H9 (cell line): Measurements from ENCODE around the gene SDHA. TPM values are rescaled to one million over a fixed set of nuclear protein-coding genes. Genes with fewer than 3 reads are reported as not detected.

Experiments
- DNase-seq: peaks from one replicate; pipeline ENCODE4 v3.0.0-alpha.2; 2017
- H2AFZ ChIP-seq: one replicate; pipeline ENCODE4 v1.6.1; 2013; ENCODE audit warnings: mild to moderate bottlenecking, low read length, control low read depth, moderate library complexity
- H2AK5ac ChIP-seq: 2 replicates; pipeline ENCODE4 v1.6.1; 2013; ENCODE audit warnings: low read length, control low read depth, mixed read lengths; ENCODE audit not compliant: insufficient read length
- H2BK120ac ChIP-seq: one replicate; pipeline ENCODE4 v1.6.1; 2013; ENCODE audit warnings: low read depth, mild to moderate bottlenecking, low read length, control low read depth, inconsistent platforms; ENCODE audit not compliant: poor library complexity, severe bottlenecking
- H2BK12ac ChIP-seq: 2 replicates; pipeline ENCODE4 v1.6.1; 2013; ENCODE audit warnings: low read length, control low read depth, mixed read lengths, low read depth; ENCODE audit not compliant: insufficient read length
- H2BK15ac ChIP-seq: 2 replicates; pipeline ENCODE4 v1.6.1; 2013; ENCODE audit warnings: low read depth, low read length, control low read depth
- H2BK20ac ChIP-seq: one replicate; pipeline ENCODE4 v1.6.1; 2013; ENCODE audit warnings: low read depth, mild to moderate bottlenecking, low read length, control low read depth, inconsistent platforms; ENCODE audit not compliant: poor library complexity, severe bottlenecking
- H2BK5ac ChIP-seq: 2 replicates; pipeline ENCODE4 v1.6.1; 2013; ENCODE audit warnings: low read length, control low read depth, mixed read lengths; ENCODE audit not compliant: insufficient read length
- H3K14ac ChIP-seq: 2 replicates; pipeline ENCODE4 v1.6.1; 2013; ENCODE audit warnings: low read length, control low read depth; ENCODE audit not compliant: insufficient read depth
- H3K18ac ChIP-seq: 2 replicates; pipeline ENCODE4 v1.6.1; 2013; ENCODE audit warnings: low read depth, mild to moderate bottlenecking, mixed read lengths, low read length, control low read depth; ENCODE audit not compliant: insufficient read length
- H3K23ac ChIP-seq: 2 replicates; pipeline ENCODE4 v1.6.1; 2013; ENCODE audit warnings: low read length, control low read depth, mixed read lengths, low read depth; ENCODE audit not compliant: insufficient read length
- H3K23me2 ChIP-seq: 2 replicates; pipeline ENCODE4 v1.6.1; 2013; ENCODE audit warnings: low read depth, mild to moderate bottlenecking, mixed read lengths, low read length, control low read depth; ENCODE audit not compliant: insufficient read length, poor library complexity, severe bottlenecking
- H3K27ac ChIP-seq: 2 replicates; pipeline ENCODE4 v1.5.1; 2013; ENCODE audit warnings: low read length, control low read depth, mixed read lengths, low read depth; ENCODE audit not compliant: insufficient read length
- H3K27me3 ChIP-seq: 2 replicates; pipeline ENCODE4 v1.6.1; 2013; ENCODE audit warnings: low read length, control low read depth, inconsistent platforms; ENCODE audit not compliant: insufficient read depth
- H3K4ac ChIP-seq: 2 replicates; pipeline ENCODE4 v1.6.1; 2013; ENCODE audit warnings: low read depth, mild to moderate bottlenecking, control low read depth, inconsistent platforms, low read length, moderate library complexity
- H3K4me1 ChIP-seq: 2 replicates; pipeline ENCODE4 v1.6.1; 2013; ENCODE audit warnings: low read length, control low read depth, inconsistent platforms; ENCODE audit not compliant: insufficient read depth
- H3K4me2 ChIP-seq: 2 replicates; pipeline ENCODE4 v1.6.1; 2013; ENCODE audit warnings: low read length, control low read depth, mixed read lengths; ENCODE audit not compliant: insufficient read length, insufficient read depth
- H3K56ac ChIP-seq: 2 replicates; pipeline ENCODE4 v1.6.1; 2013; ENCODE audit warnings: low read depth, mild to moderate bottlenecking, mixed read lengths, low read length, control low read depth; ENCODE audit not compliant: insufficient read length
- H3K79me1 ChIP-seq: 2 replicates; pipeline ENCODE4 v1.6.1; 2013; ENCODE audit warnings: low read depth, mild to moderate bottlenecking, moderate library complexity, low read length, control low read depth, inconsistent platforms; ENCODE audit not compliant: insufficient read depth, poor library complexity, severe bottlenecking
- H3K79me2 ChIP-seq: 2 replicates; pipeline ENCODE4 v1.6.1; 2013; ENCODE audit warnings: low read length, control low read depth, inconsistent platforms; ENCODE audit not compliant: insufficient read depth
- H3K9ac ChIP-seq: 2 replicates; pipeline ENCODE4 v1.6.1; 2013; ENCODE audit warnings: low read length, control low read depth, mixed read lengths; ENCODE audit not compliant: insufficient read length; ENCODE audit errors: extremely low read depth
- H3K9me3 ChIP-seq: one replicate; pipeline ENCODE4 v1.6.1; 2013; ENCODE audit warnings: low read depth, low read length, inconsistent platforms; ENCODE audit not compliant: control insufficient read depth
- H3T11ph ChIP-seq: one replicate; pipeline ENCODE4 v1.6.1; 2013; ENCODE audit warnings: mild to moderate bottlenecking, low read length, control low read depth, inconsistent platforms
- H4K20me1 ChIP-seq: one replicate; pipeline ENCODE4 v1.6.1; 2013; ENCODE audit not compliant: control insufficient read depth, insufficient read length, insufficient read depth
- H4K5ac ChIP-seq: 2 replicates; pipeline ENCODE4 v1.6.1; 2013; ENCODE audit warnings: low read depth, mild to moderate bottlenecking, mixed read lengths, low read length, control low read depth; ENCODE audit not compliant: insufficient read length
- H4K8ac ChIP-seq: replicated peaks from 2 replicates; pipeline ENCODE4 v1.6.1; 2013; ENCODE audit warnings: low read length, control low read depth, mixed read lengths, low read depth; ENCODE audit not compliant: insufficient read length
- H4K91ac ChIP-seq: 2 replicates; pipeline ENCODE4 v1.6.1; 2013; ENCODE audit warnings: low read depth, mild to moderate bottlenecking, moderate library complexity, mixed read lengths, low read length, control low read depth; ENCODE audit not compliant: insufficient read length
- H3K27ac Mint-ChIP-seq, 3 experiments: 2 replicates in 2 of 3; 3 replicates in 1 of 3; pipeline ENCODE4 v1.8.0; 2020 to 2021; ENCODE audit warnings: mixed read lengths in 3 of 3, mild to moderate bottlenecking in 1 of 3, moderate library complexity in 1 of 3
- H3K27me3 Mint-ChIP-seq: 2 replicates; pipeline ENCODE4 v1.8.0; 2021; ENCODE audit warnings: low read depth, mild to moderate bottlenecking, moderate library complexity, mixed read lengths
- H3K36me3 Mint-ChIP-seq, 3 experiments: 2 replicates in 2 of 3; 3 replicates in 1 of 3; pipeline ENCODE4 v1.8.0; 2020 to 2021; ENCODE audit warnings: low read depth in 3 of 3, mixed read lengths in 3 of 3; ENCODE audit not compliant: insufficient read depth in 1 of 3
- H3K4me1 Mint-ChIP-seq, 2 experiments: 2 replicates each; pipeline ENCODE4 v1.8.0; 2020; ENCODE audit warnings: mixed read lengths in 2 of 2
- H3K4me3 Mint-ChIP-seq, 2 experiments: 2 replicates in 1 of 2; 3 replicates in 1 of 2; pipeline ENCODE4 v1.8.0; 2020 to 2021; ENCODE audit warnings: mild to moderate bottlenecking in 2 of 2, mixed read lengths in 2 of 2, moderate library complexity in 1 of 2
- H3K9me3 Mint-ChIP-seq, 2 experiments: 2 replicates in 1 of 2; 3 replicates in 1 of 2; pipeline ENCODE4 v1.8.0; 2020; ENCODE audit warnings: mild to moderate bottlenecking in 2 of 2, mixed read lengths in 2 of 2, moderate library complexity in 1 of 2
- CTCF ChIP-seq: fragments of 200-600 bp; sonication (generic); conservative IDR thresholded peaks from 3 replicates; pipeline ENCODE4 v1.8.0; 2021; ENCODE audit warnings: antibody characterized with exemption, mild to moderate bottlenecking
- WGBS: extraction: QIAGEN DNeasy Blood & Tissue Kit; methylation state at CpG from one replicate; pipeline ENCODE4 v1.1.7; 2013; ENCODE audit warnings: missing lambda C conversion rate, low lambda C conversion rate, mixed read lengths; ENCODE audit not compliant: insufficient read length; ENCODE audit errors: extremely low coverage; 5-methylcytosine and 5-hydroxymethylcytosine counted together
- total RNA-seq: library from RNA; stranded (reverse); gene quantifications from 2 replicates; pipeline ENCODE4 v1.2.1, GENCODE V29; 2021

The SDHA gene
- total RNA-seq, 1 experiment from 2014 or later: 84.8 TPM

- Histone ChIP-seq H2BK15ac (no peak overlapping the region), H3K27me3 (no peaks in the 10 kb centered on the region), H3T11ph (no peak overlapping the region), H4K5ac (no peak overlapping the region), H3K27ac (no peak overlapping the region), H3K4me2 (no peak overlapping the region), H3K79me2 (no peaks in the 10 kb centered on the region), H4K20me1 (no peaks in the 10 kb centered on the region), H2BK120ac (no peak overlapping the region), H2AK5ac (no peak overlapping the region), H2AFZ (no peak overlapping the region), H4K8ac (no peak overlapping the region), H3K9me3 (no peaks in the 10 kb centered on the region), H3K23ac (no peak overlapping the region), H4K91ac (no peak overlapping the region), H3K23me2 (no peaks in the 10 kb centered on the region), H3K4ac (no peak overlapping the region), H3K18ac (no peak overlapping the region), H2BK5ac (no peak overlapping the region), H3K9ac (no peak overlapping the region), H2BK12ac (no peak overlapping the region), H3K79me1 (no peaks in the 10 kb centered on the region), H3K4me1 (0 out of 2 replicates have a peak, but pooled peaks cover 3% of the 10 kb centered on the region), H2BK20ac (no peak overlapping the region), H3K56ac (no peak overlapping the region), H3K14ac (no peak overlapping the region)
- WGBS: no CpG with 5 or more reads among the region's 46 CpGs
- Mint-ChIP-seq H3K27me3 (peaks cover 9% of the 10 kb centered on the region), H3K27ac (no peak overlapping the region), H3K9me3 (no peaks in the 10 kb centered on the region), H3K4me3 (no peak overlapping the region), H3K36me3 (no peaks in the 10 kb centered on the region), H3K4me1 (peaks cover 9 to 13% of the 10 kb centered on the region in 2 experiments)
- DNase-seq: no peak
- TF ChIP-seq CTCF: no peak
Measured at GRCh38 chr5:191949-192690, 26.0 kb upstream of the SDHA start.
